PFSK-1 (cell line): Measurements from ENCODE around the gene GNGT1.

Experiments used
- FOXP2 ChIP-seq: optimal IDR thresholded peaks from 2 replicates; pipeline ENCODE3; 2011; ENCODE audit warnings: borderline replicate concordance, control low read depth, inconsistent platforms; ENCODE audit not compliant: insufficient read depth; ENCODE audit errors: extremely low read length, extremely low read depth
- POLR2AphosphoS5 ChIP-seq: IDR thresholded peaks from 2 replicates; pipeline ENCODE4 v1.6.1; 2012; ENCODE audit warnings: low read depth, mild to moderate bottlenecking, control low read depth, low read length, moderate library complexity
- SIN3A ChIP-seq: IDR thresholded peaks from 2 replicates; pipeline ENCODE4 v1.6.1; 2012; ENCODE audit warnings: mild to moderate bottlenecking, low read length, moderate library complexity, borderline replicate concordance; ENCODE audit not compliant: insufficient read depth
- TAF1 ChIP-seq: IDR thresholded peaks from 2 replicates; pipeline ENCODE4 v1.6.1; 2012; ENCODE audit warnings: low read length, control low read depth, borderline replicate concordance; ENCODE audit not compliant: insufficient read depth
- TF ChIP-seq, protein P1 (sequence below), 2 experiments: IDR thresholded peaks; 2 replicates each; pipeline versions ENCODE4 v1.6.1 to v1.8.0; 2011 to 2012; ENCODE audit warnings: low read depth in 2 of 2, low read length in 2 of 2, control low read depth in 1 of 2, inconsistent platforms in 1 of 2, mild to moderate bottlenecking in 1 of 2, moderate library complexity in 1 of 2; ENCODE audit not compliant: insufficient read depth in 1 of 2

GNGT1 gene

DNA sequence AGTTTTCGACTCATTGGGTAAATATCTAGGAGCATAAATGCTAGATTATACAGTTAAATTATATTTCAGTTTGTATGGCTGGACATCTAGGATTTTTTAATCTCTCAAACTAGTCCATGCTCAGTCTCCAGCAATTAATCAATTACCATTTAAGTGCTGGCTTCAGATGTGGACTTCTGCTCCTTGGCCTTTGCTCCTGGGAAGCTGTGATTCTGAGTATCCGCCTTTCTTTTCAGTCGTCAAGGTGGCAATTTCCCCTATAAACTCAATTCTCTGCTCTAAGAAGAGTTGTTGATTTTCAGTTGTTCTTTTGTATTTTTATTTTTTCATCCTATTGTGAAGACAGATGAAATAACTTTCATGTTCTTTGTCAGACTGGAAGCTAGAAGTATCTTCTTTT is 39.5 kb upstream of the GNGT1 start:
- TF ChIP-seq SIN3A: no peak
- TF ChIP-seq, protein P1, sequence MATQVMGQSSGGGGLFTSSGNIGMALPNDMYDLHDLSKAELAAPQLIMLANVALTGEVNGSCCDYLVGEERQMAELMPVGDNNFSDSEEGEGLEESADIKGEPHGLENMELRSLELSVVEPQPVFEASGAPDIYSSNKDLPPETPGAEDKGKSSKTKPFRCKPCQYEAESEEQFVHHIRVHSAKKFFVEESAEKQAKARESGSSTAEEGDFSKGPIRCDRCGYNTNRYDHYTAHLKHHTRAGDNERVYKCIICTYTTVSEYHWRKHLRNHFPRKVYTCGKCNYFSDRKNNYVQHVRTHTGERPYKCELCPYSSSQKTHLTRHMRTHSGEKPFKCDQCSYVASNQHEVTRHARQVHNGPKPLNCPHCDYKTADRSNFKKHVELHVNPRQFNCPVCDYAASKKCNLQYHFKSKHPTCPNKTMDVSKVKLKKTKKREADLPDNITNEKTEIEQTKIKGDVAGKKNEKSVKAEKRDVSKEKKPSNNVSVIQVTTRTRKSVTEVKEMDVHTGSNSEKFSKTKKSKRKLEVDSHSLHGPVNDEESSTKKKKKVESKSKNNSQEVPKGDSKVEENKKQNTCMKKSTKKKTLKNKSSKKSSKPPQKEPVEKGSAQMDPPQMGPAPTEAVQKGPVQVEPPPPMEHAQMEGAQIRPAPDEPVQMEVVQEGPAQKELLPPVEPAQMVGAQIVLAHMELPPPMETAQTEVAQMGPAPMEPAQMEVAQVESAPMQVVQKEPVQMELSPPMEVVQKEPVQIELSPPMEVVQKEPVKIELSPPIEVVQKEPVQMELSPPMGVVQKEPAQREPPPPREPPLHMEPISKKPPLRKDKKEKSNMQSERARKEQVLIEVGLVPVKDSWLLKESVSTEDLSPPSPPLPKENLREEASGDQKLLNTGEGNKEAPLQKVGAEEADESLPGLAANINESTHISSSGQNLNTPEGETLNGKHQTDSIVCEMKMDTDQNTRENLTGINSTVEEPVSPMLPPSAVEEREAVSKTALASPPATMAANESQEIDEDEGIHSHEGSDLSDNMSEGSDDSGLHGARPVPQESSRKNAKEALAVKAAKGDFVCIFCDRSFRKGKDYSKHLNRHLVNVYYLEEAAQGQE (IDR thresholded peaks at IDR 0.05; ENCODE audit: insufficient read depth in 1 of 2, low read depth in 2 of 2, low read length in 2 of 2): no peak
- TF ChIP-seq FOXP2: no peak
- no peak for TF ChIP-seq POLR2AphosphoS5
- no peak for TF ChIP-seq TAF1

DNA sequence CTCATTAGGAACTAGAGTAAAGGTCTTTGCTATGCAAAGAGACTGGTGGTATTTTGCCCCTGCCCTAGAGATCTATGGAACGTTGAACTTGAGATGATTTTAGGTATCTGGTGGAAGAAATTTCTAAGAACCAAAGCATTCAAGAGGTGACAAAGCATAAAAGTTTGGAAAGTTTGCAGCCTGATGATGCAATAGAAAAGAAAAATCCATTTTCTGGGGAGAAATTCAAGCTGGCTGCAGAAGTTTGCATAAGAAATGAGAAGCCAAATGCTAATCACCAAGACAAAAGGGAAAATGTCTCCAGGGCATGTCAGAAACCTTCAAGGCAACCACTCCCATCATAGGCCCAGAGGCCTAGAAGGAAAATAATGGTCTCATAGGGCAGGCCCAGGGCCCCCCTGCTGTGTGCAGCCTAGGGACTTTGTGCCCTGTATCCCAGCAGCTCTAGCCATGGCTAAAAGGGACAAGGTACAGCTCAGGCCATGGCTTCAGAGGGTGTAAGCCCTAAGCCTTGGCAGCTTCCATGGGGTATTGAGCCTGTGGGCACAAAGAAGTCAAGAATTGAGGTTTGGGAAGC is 32.3 kb upstream of the GNGT1 start:
- TF ChIP-seq, protein P1 (IDR thresholded peaks at IDR 0.05; ENCODE audit: insufficient read depth in 1 of 2, low read depth in 2 of 2, low read length in 2 of 2): no peak
- TF ChIP-seq SIN3A (no peak), TAF1 (no peak), FOXP2 (no peak), POLR2AphosphoS5 (no peak)

DNA sequence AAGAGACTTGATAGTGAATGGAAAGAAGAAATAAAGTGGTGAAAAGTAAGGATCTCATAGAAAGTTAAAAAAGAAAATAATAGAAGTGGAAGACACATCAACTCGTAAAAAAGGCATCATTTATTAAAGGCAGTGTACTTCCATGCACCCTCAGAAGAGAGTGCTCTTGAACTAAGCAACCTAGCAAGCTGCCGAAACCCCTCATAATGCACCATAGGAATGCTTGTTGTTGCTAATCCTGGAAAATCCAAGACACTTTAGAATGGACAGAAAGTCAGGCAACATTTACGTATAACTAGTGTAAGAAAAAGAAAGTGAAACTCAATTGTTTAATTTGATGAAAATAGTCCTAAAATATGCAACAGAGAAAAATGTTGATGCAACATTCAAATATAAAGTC is 28.6 kb upstream of the GNGT1 start:
- TF ChIP-seq, protein P1 (IDR thresholded peaks at IDR 0.05; ENCODE audit: insufficient read depth in 1 of 2, low read depth in 2 of 2, low read length in 2 of 2): no peak
- TF ChIP-seq FOXP2: no peak
- no peak for TF ChIP-seq POLR2AphosphoS5
- TF ChIP-seq TAF1: no peak
- no peak for TF ChIP-seq SIN3A

DNA sequence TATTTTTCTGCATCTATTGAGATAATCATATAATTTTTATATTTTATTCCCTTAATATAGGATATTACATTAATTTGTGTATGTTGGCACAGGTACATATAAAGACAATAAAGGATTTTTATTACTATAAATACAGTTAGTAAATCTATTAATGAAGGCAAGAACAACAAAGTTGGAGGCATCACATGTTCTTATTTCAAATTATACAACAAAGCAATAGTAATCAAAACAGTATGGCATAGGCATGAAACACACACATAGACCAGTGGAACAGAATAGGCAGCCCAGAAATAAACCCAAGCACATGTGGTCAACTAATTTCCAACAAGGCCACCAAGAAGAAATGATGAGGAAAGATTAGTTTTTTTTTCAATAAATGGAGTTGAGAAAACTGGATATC is 27.0 kb upstream of the GNGT1 start:
- TF ChIP-seq POLR2AphosphoS5: no peak
- no peak for TF ChIP-seq FOXP2
- TF ChIP-seq SIN3A: no peak
- TF ChIP-seq, protein P1 (IDR thresholded peaks at IDR 0.05; ENCODE audit: insufficient read depth in 1 of 2, low read depth in 2 of 2, low read length in 2 of 2): no peak
- no peak for TF ChIP-seq TAF1
